K562 (cell line): ENCODE results near the gene PMPCA. TPM values are rescaled to one million over a fixed set of nuclear protein-coding genes. Genes with fewer than 3 reads are reported as not detected.

Experiments used
- CBX2 ChIP-seq: fragments of 200-600 bp; sonication (generic); IDR thresholded peaks from one replicate; pipeline ENCODE4 v1.6.1; 2012; ENCODE audit warnings: mild to moderate bottlenecking, low read length, inconsistent platforms; ENCODE audit not compliant: insufficient read depth, poor library complexity, severe bottlenecking
- CC2D1A ChIP-seq: fragments of 450-650 bp; IDR thresholded peaks from 2 replicates; pipeline ENCODE4 v1.6.1; 2017; ENCODE audit warnings: mild to moderate bottlenecking
- CEBPZ ChIP-seq: fragments of 150-350 bp; IDR thresholded peaks from 2 replicates; pipeline ENCODE4 v1.6.1; 2014; ENCODE audit warnings: low read depth, mild to moderate bottlenecking, low read length, borderline replicate concordance
- FOXM1 ChIP-seq, 2 experiments: fragments of 450-650 bp in 1 of 2; sonication (generic) in 1 of 2; formaldehyde crosslinking in 1 of 2; IDR thresholded peaks; 2 replicates each; pipeline versions ENCODE4 v1.6.1 to v1.9.0; 2017 to 2022; ENCODE audit warnings: low read depth in 2 of 2, mild to moderate bottlenecking in 2 of 2, missing genetic modification reagents in 1 of 2, moderate library complexity in 1 of 2
- GABPB1 ChIP-seq: sonication (generic); formaldehyde crosslinking; IDR thresholded peaks from 2 replicates; pipeline ENCODE4 v1.8.0; 2022; ENCODE audit warnings: mild to moderate bottlenecking, missing genetic modification reagents
- HNRNPUL1 ChIP-seq: fragments of 200-400 bp; formaldehyde crosslinking; IDR thresholded peaks from 2 replicates; pipeline ENCODE4 v1.6.1; 2017; ENCODE audit warnings: low read length
- IRF2 ChIP-seq: sonication (generic); formaldehyde crosslinking; IDR thresholded peaks from 2 replicates; pipeline ENCODE4 v1.8.1; 2022; ENCODE audit warnings: mild to moderate bottlenecking, missing genetic modification reagents
- KAT7 ChIP-seq: sonication (generic); formaldehyde crosslinking; IDR thresholded peaks from 2 replicates; pipeline ENCODE4 v1.8.0; 2022; ENCODE audit warnings: missing genetic modification reagents, mild to moderate bottlenecking, borderline replicate concordance
- KDM5B ChIP-seq: fragments of 200-600 bp; sonication (generic); IDR thresholded peaks from 2 replicates; pipeline ENCODE4 v1.6.1; 2012; ENCODE audit warnings: low read depth, mild to moderate bottlenecking, moderate library complexity, low read length, control low read depth, inconsistent platforms; ENCODE audit not compliant: insufficient replicate concordance
- KLF16 ChIP-seq: IDR thresholded peaks from 2 replicates; pipeline ENCODE4 v1.6.1; 2016; ENCODE audit warnings: antibody characterized with exemption
- MLX ChIP-seq, 2 experiments: fragments of 450-650 bp in 1 of 2; sonication (generic) in 1 of 2; formaldehyde crosslinking; conservative IDR thresholded peaks; 2 replicates each; pipeline versions ENCODE4 v1.4.0 to v1.8.1; 2020 to 2022; ENCODE audit warnings: mild to moderate bottlenecking in 1 of 2, missing genetic modification reagents in 1 of 2
- PHTF2 ChIP-seq: fragments of 250-450 bp; sonication (Bioruptor Pico); IDR thresholded peaks from 2 replicates; pipeline ENCODE4 v1.5.0; 2021; ENCODE audit warnings: mild to moderate bottlenecking
- RB1 ChIP-seq: fragments of 450-650 bp; IDR thresholded peaks from 2 replicates; pipeline ENCODE4 v1.6.1; 2017; ENCODE audit warnings: low read depth, mild to moderate bottlenecking
- RBM39 ChIP-seq: fragments of 200-400 bp; formaldehyde crosslinking; optimal IDR thresholded peaks from 2 replicates; pipeline ENCODE3; 2018; ENCODE audit warnings: low read depth, low read length
- SMAD3 ChIP-seq: fragments of 450-650 bp; formaldehyde crosslinking; conservative IDR thresholded peaks from 2 replicates; pipeline ENCODE4 v1.4.0; 2020; ENCODE audit warnings: mild to moderate bottlenecking
- SNIP1 ChIP-seq: fragments of 450-650 bp; IDR thresholded peaks from 2 replicates; pipeline ENCODE4 v1.7.1; 2017; ENCODE audit warnings: low read depth, mild to moderate bottlenecking
- TCF3 ChIP-seq: sonication (generic); formaldehyde crosslinking; IDR thresholded peaks from 2 replicates; pipeline ENCODE4 v1.4.0; 2020; ENCODE audit warnings: mild to moderate bottlenecking, missing genetic modification reagents
- XRCC5 ChIP-seq: fragments of 200-400 bp; formaldehyde crosslinking; IDR thresholded peaks from 2 replicates; pipeline ENCODE4 v1.6.1; 2017; ENCODE audit warnings: low read depth, mild to moderate bottlenecking, low read length
- ZBTB11 ChIP-seq, 3 experiments: fragments of 200-800 bp in 1 of 3; fragments of 250-450 bp in 1 of 3; fragments of 450-650 bp in 1 of 3; sonication (Bioruptor Pico) in 1 of 3; sonication (Bioruptor generic) in 1 of 3; formaldehyde crosslinking in 1 of 3; IDR thresholded peaks; 2 replicates each; pipeline versions ENCODE4 v1.6.1 to v1.8.0; 2016 to 2022; ENCODE audit warnings: mild to moderate bottlenecking in 2 of 3, missing genetic modification characterization in 2 of 3, missing compliant biosample characterization in 1 of 3, moderate library complexity in 1 of 3
- ZNF282 ChIP-seq: sonication (generic); formaldehyde crosslinking; IDR thresholded peaks from 2 replicates; pipeline ENCODE4 v1.8.1; 2023; ENCODE audit warnings: missing genetic modification reagents
- polyA plus RNA-seq, 8 experiments: library from polyadenylated mRNA; depleted of rRNA in 4 of 8; stranded (reverse) in 5 of 8; unstranded in 3 of 8; fragments of >200 nt; fragmentation: Nextera tagmentation in 2 of 8; fragmentation: Illumina TruSeq in 1 of 8; extraction: Ambion mirVana in 2 of 8; extraction: Trizol in 1 of 8; gene quantifications; 2 replicates each; pipeline versions ENCODE4 v1.2.1 to v1.2.3, GENCODE V29; 2011 to 2014; ENCODE audit warnings: inconsistent platforms in 1 of 8, missing spikeins in 1 of 8
- total RNA-seq, 7 experiments: library from RNA; depleted of rRNA in 6 of 7; stranded (reverse); fragments of >200 nt in 6 of 7; fragmentation: Illumina TruSeq in 2 of 7; extraction: Trizol in 2 of 7; gene quantifications; 2 replicates each; pipeline versions ENCODE4 v1.2.1 to v1.2.3, GENCODE V29; 2011 to 2021; ENCODE audit warnings: low replicate concordance in 1 of 7

Gene PMPCA
- total and polyA plus RNA-seq, 9 of the 15 experiments (the other 6 are each of a cell fraction or from before 2014, with no cell fraction given) = 23.9 to 143 (median 86.6) TPM

GRCh38 chr9:136400038-136400834, 10.2 kb upstream of the PMPCA start, which contains the start of gene SNAPC4 (continued):
- TF ChIP-seq GABPB1 (CRISPR knock-in tag) (peak; percentile 96), ZBTB11 (CRISPR knock-in tag; IDR thresholded peaks at IDR 0.05) (peak in 1 of 3 experiments; percentile 87; a peak in 2 of 6 replicates), PHTF2 (CRISPR knock-in tag) (no peak), RBM39 (no peak), CEBPZ (peak; percentile 35; the same call in 1 of the 2 replicates), ZNF282 (no peak), KAT7 (CRISPR knock-in tag) (peak; percentile 49; the same call in 1 of the 2 replicates), XRCC5 (peak; percentile 2), CC2D1A (no peak), SMAD3 (CRISPR knock-in tag) (no peak), CBX2 (no peak), HNRNPUL1 (no peak), FOXM1 (IDR thresholded peaks at IDR 0.05; ENCODE audit: low read depth) (no peak), FOXM1 (CRISPR knock-in tag; IDR thresholded peaks at IDR 0.05; ENCODE audit: low read depth) (no peak; the same call in 1 of the 2 replicates), KDM5B (peak; percentile 83), RB1 (peak; percentile 93), TCF3 (no peak), SNIP1 (no peak), KLF16 (no peak), MLX (CRISPR knock-in tag; conservative IDR thresholded peaks at IDR 0.05) (no peak), IRF2 (CRISPR knock-in tag) (no peak)
